ENCODE data around the gene MIER2. TPM values are rescaled to one million over a fixed set of nuclear protein-coding genes. Genes with fewer than 3 reads are reported as not detected.
"Not testable (repeated sequence)": the region's sequence is repeated elsewhere in the genome, so short reads cannot be mapped to it uniquely, and the experiment has no call there.

The MIER2 gene
- total RNA-seq, 1 donor from 2014 or later = 15.0 TPM

DNA sequence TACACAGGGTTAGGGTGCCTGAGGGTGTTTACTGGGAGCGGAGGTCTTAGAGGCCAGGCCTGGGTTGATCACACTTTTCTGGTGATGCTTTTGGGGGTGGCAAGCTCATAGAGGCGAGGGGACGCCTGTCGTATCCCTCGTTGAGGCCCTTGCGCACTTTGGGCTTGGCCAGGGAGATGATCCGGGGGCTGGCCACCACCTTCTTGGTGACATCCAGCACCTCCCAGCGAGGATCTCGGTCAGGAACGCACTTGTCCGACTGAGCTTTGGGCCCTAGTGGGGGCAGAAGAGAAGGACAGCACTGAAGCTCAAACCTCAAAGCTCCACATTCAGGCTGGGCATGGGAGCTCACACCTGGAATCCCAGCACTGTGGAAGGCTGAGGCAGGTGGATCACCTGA is 17.6 kb upstream of the MIER2 start:
- H3K4me3 Mint-ChIP-seq = no peak overlapping the region

GRCh38 chr19:359653-359925 is 15.0 kb upstream of the MIER2 start:
- H3K27me3 Mint-ChIP-seq = no peaks in the 10 kb centered on the region
- no peaks in the 10 kb centered on the region for H3K36me3 Mint-ChIP-seq (ENCODE audit: low read depth)
- H3K4me1 Mint-ChIP-seq = no peaks in the 10 kb centered on the region
- DNase-seq (no peak), ATAC-seq (ENCODE audit: low read depth) (no peak)
- CTCF ChIA-PET = no interaction called here
- no peak overlapping the region for H3K27ac Mint-ChIP-seq
- H3K9me3 Mint-ChIP-seq = peaks cover 3% of the 10 kb centered on the region
- no peak overlapping the region for H3K4me3 Mint-ChIP-seq
- POLR2A ChIA-PET = no interaction called here
- TF ChIP-seq, protein P1, sequence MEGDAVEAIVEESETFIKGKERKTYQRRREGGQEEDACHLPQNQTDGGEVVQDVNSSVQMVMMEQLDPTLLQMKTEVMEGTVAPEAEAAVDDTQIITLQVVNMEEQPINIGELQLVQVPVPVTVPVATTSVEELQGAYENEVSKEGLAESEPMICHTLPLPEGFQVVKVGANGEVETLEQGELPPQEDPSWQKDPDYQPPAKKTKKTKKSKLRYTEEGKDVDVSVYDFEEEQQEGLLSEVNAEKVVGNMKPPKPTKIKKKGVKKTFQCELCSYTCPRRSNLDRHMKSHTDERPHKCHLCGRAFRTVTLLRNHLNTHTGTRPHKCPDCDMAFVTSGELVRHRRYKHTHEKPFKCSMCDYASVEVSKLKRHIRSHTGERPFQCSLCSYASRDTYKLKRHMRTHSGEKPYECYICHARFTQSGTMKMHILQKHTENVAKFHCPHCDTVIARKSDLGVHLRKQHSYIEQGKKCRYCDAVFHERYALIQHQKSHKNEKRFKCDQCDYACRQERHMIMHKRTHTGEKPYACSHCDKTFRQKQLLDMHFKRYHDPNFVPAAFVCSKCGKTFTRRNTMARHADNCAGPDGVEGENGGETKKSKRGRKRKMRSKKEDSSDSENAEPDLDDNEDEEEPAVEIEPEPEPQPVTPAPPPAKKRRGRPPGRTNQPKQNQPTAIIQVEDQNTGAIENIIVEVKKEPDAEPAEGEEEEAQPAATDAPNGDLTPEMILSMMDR (IDR thresholded peaks at IDR 0.05) = no peak
- intact Hi-C loops (cut with micrococcal nuclease) = no loop called here

More for the DNA sequence above, 17.6 kb upstream of the MIER2 start:
- intact Hi-C loops (cut with micrococcal nuclease) = no loop called here
- ChIA-PET CTCF (no interaction called here), POLR2A (no interaction called here)
- ATAC-seq (ENCODE audit: low read depth) (no peak), DNase-seq (no peak)
- H3K4me1 Mint-ChIP-seq = no peaks in the 10 kb centered on the region
- H3K27me3 Mint-ChIP-seq = peaks cover 4% of the 10 kb centered on the region
- TF ChIP-seq, protein P1 (IDR thresholded peaks at IDR 0.05) = no peak
- H3K36me3 Mint-ChIP-seq (ENCODE audit: low read depth) = no peaks in the 10 kb centered on the region
- H3K9me3 Mint-ChIP-seq = no peaks in the 10 kb centered on the region
- no peak overlapping the region for H3K27ac Mint-ChIP-seq

GRCh38 chr19:355536-355935 is 10.9 kb upstream of the MIER2 start:
- CTCF ChIA-PET; H3K4me1 Mint-ChIP-seq; ATAC-seq (ENCODE audit: low read depth); H3K36me3 Mint-ChIP-seq (ENCODE audit: low read depth); DNase-seq; intact Hi-C loops (cut with micrococcal nuclease); H3K27ac Mint-ChIP-seq; H3K27me3 Mint-ChIP-seq; POLR2A ChIA-PET; H3K4me3 Mint-ChIP-seq: not testable (repeated sequence)
- H3K9me3 Mint-ChIP-seq = peaks cover 15% of the 10 kb centered on the region

DNA sequence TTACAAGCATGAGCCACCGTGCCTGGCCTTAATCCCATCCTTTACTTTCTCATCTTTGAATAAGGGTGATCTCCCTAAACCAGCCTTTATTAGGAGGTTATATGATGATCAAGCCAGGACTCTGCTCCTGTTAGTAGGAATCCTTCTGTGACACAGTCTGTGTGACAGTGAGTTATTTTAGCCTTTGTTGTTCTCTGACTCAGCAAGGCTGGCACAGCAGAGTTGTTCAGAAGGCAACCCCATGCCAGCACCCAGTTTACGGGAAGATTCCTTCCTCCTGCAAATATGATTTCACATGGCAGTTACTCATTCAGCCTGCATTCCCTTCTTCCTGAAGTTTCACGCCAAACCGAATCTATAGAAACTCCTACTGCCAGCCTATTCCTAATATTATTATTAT is 10.5 kb upstream of the MIER2 start:
- intact Hi-C loops (cut with micrococcal nuclease) = no loop called here
- Mint-ChIP-seq H3K4me1 (no peaks in the 10 kb centered on the region), H3K27ac (no peak overlapping the region), H3K36me3 (ENCODE audit: low read depth) (no peaks in the 10 kb centered on the region), H3K9me3 (peaks cover 15% of the 10 kb centered on the region), H3K4me3 (no peak overlapping the region), H3K27me3 (no peaks in the 10 kb centered on the region)
- ChIA-PET POLR2A (no interaction called here), CTCF (no interaction called here)
- TF ChIP-seq, protein P1 (IDR thresholded peaks at IDR 0.05) = no peak
- ATAC-seq (ENCODE audit: low read depth) = no peak
- no peak for DNase-seq

DNA sequence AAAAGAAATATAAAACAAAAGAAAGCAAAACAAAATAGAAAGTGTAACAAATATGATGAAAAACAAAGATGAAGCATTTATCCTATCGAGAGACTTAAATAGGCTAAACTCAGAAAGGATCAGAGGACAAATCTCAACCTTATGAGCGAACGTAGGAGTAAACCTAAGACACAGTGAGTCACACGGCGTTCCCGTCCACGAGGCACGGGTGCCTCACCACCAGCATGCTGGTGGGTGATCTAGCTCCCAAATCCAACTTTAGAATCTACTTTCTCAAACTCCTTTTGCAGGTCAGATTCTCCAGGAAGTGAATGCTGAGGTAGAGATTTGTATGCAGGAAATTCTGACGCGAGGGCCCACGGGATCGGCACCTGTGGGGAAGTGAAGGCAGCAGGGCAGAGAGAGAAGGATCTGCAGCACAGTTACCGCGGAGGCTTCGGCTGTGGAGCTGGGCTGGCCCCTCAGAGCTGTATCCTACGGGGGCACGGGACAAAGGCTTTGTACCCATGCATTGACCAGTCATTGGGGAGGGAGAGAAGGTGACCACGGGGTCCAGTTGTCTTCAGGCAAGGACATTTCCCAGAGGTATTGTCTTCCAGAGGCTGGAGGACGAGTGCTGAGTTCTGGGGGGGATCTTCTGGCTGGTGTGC is 7.5 kb upstream of the MIER2 start:
- ATAC-seq (ENCODE audit: low read depth) (no peak), DNase-seq (no peak)
- no peaks in the 10 kb centered on the region for H3K36me3 Mint-ChIP-seq (ENCODE audit: low read depth)
- ChIA-PET CTCF (no interaction called here), POLR2A (no interaction called here)
- intact Hi-C loops (cut with micrococcal nuclease) = no loop called here
- no peaks in the 10 kb centered on the region for H3K27me3 Mint-ChIP-seq
- TF ChIP-seq, protein P1 (IDR thresholded peaks at IDR 0.05) = no peak
- H3K27ac Mint-ChIP-seq = no peak overlapping the region
- H3K9me3 Mint-ChIP-seq = peaks cover 15% of the 10 kb centered on the region
- no peak overlapping the region for H3K4me3 Mint-ChIP-seq
- H3K4me1 Mint-ChIP-seq = no peaks in the 10 kb centered on the region

Measured in activated B cell treated with CpG ODN at 0.5 μM for 24 hours (primary cell).